B cell (primary cell): ENCODE results near the gene ZFX. TPM values are rescaled to one million over a fixed set of nuclear protein-coding genes. Genes with fewer than 3 reads are reported as not detected.

Experiments used
- ATAC-seq: fragments of 200-7000 bp; cut with Tn5 transposase; one replicate; pipeline ENCODE4 v1.10.0; 2021; ENCODE audit warnings: low read depth, mild to moderate bottlenecking, moderate number of reproducible peaks, moderate library complexity
- CTCF ChIA-PET: fragments of 350-600 bp; sonication (Branson Sonifier 250); formaldehyde crosslinking; loops from one replicate; lab custom pipeline; 2021; ENCODE audit warnings: antibody characterized with exemption, inconsistent platforms; lab: Charles Lee
- POLR2A ChIA-PET: fragments of 350-600 bp; sonication (Branson Sonifier 250); formaldehyde crosslinking; loops from one replicate; lab custom pipeline; 2021; ENCODE audit warnings: antibody characterized with exemption; lab: Charles Lee
- DNase-seq: peaks from one replicate; pipeline ENCODE4 v3.0.0; 2013
- H2AFZ ChIP-seq: 2 replicates; pipeline ENCODE4 v1.6.1; 2012; ENCODE audit warnings: mild to moderate bottlenecking, low read depth, low read length; ENCODE audit not compliant: insufficient read depth, poor library complexity, severe bottlenecking
- H3K27ac ChIP-seq, 2 donors: 1 replicate in 1 of 2; 2 replicates in 1 of 2; pipeline ENCODE4 v1.5.1; 2012 to 2013; ENCODE audit warnings: low read length in 2 of 2, mild to moderate bottlenecking in 2 of 2, moderate library complexity in 1 of 2
- H3K27me3 ChIP-seq, 4 experiments: fragments of 200-600 bp in 1 of 4; sonication (generic) in 1 of 4; replicated peaks in 1 of 4; 1 replicate in 2 of 4; 2 replicates in 2 of 4; pipeline versions ENCODE4 v1.6.1 to v1.7.0; 2013 to 2016; ENCODE audit warnings: low read length in 3 of 4, mild to moderate bottlenecking in 2 of 4, mixed read lengths in 1 of 4, moderate library complexity in 1 of 4; ENCODE audit not compliant: insufficient read depth in 4 of 4, control insufficient read depth in 3 of 4; ENCODE audit errors: control extremely low read depth in 1 of 4
- H3K36me3 ChIP-seq, 2 experiments: replicated peaks in 1 of 2; 1 replicate in 1 of 2; 2 replicates in 1 of 2; pipeline versions ENCODE4 v1.6.1 to v1.7.1; 2013; ENCODE audit warnings: low read length in 1 of 2; ENCODE audit not compliant: insufficient read depth in 2 of 2, control insufficient read depth in 1 of 2; ENCODE audit errors: control extremely low read depth in 1 of 2, extremely low read depth in 1 of 2
- H3K4me1 ChIP-seq, 2 donors: fragments of 200-600 bp in 1 of 2; sonication (generic) in 1 of 2; 1 replicate in 1 of 2; 2 replicates in 1 of 2; pipeline versions ENCODE4 v1.5.1 to v1.6.1; 2013 to 2017; ENCODE audit warnings: low read length in 2 of 2; ENCODE audit not compliant: control insufficient read depth in 2 of 2, insufficient read depth in 2 of 2
- H3K4me2 ChIP-seq: replicated peaks from 2 replicates; pipeline ENCODE3; 2012; ENCODE audit warnings: mild to moderate bottlenecking, low read depth, low read length; ENCODE audit not compliant: poor library complexity, severe bottlenecking
- H3K4me3 ChIP-seq, 5 experiments: fragments of 200-600 bp in 1 of 5; sonication (generic) in 1 of 5; 1 replicate in 3 of 5; 2 replicates in 2 of 5; pipeline versions ENCODE4 v1.5.1 to v1.7.0; 2011 to 2016; ENCODE audit warnings: low read length in 4 of 5, mild to moderate bottlenecking in 4 of 5, low read depth in 2 of 5, control low read depth in 1 of 5, moderate library complexity in 1 of 5; ENCODE audit not compliant: insufficient read depth in 1 of 5; ENCODE audit errors: control extremely low read depth in 1 of 5, extremely low read depth in 1 of 5
- H3K79me2 ChIP-seq: fragments of 200-600 bp; sonication (generic); one replicate; pipeline ENCODE4 v1.6.0; 2016; ENCODE audit warnings: low read length; ENCODE audit not compliant: control insufficient read depth, insufficient read depth
- H3K9ac ChIP-seq: fragments of 200-600 bp; sonication (generic); 2 replicates; pipeline ENCODE4 v1.6.1; 2017; ENCODE audit warnings: mild to moderate bottlenecking, low read length, moderate library complexity
- H3K9me3 ChIP-seq, 3 donors: one replicate each; pipeline versions ENCODE4 v1.6.1 to v1.7.1; 2013; ENCODE audit warnings: low read length in 2 of 3; ENCODE audit not compliant: control insufficient read depth in 2 of 3, insufficient read depth in 1 of 3; ENCODE audit errors: control extremely low read depth in 1 of 3
- H4K20me1 ChIP-seq: 2 replicates; pipeline ENCODE4 v1.6.0; 2012; ENCODE audit warnings: mild to moderate bottlenecking, low read length; ENCODE audit not compliant: insufficient read depth, control insufficient read depth, poor library complexity, severe bottlenecking
- H3K27ac Mint-ChIP-seq: one replicate; pipeline ENCODE4 v1.8.0; 2021; ENCODE audit warnings: mixed read lengths
- H3K27me3 Mint-ChIP-seq: one replicate; pipeline ENCODE4 v1.8.0; 2021; ENCODE audit warnings: mixed read lengths
- H3K4me1 Mint-ChIP-seq: one replicate; pipeline ENCODE4 v1.8.0; 2021; ENCODE audit warnings: mixed read lengths
- H3K4me3 Mint-ChIP-seq: one replicate; pipeline ENCODE4 v1.8.0; 2021; ENCODE audit warnings: mixed read lengths
- H3K9me3 Mint-ChIP-seq: one replicate; pipeline ENCODE4 v1.8.0; 2022; ENCODE audit warnings: mixed read lengths; ENCODE audit not compliant: insufficient read depth
- CTCF ChIP-seq: fragments of 200-600 bp; IDR thresholded peaks from one replicate; pipeline ENCODE4 v1.8.0; 2022; ENCODE audit warnings: antibody characterized with exemption, mild to moderate bottlenecking
- EZH2 ChIP-seq: IDR thresholded peaks from 2 replicates; pipeline ENCODE4 v1.6.1; 2012; ENCODE audit warnings: borderline replicate concordance, low read depth, mild to moderate bottlenecking, moderate library complexity, low read length; ENCODE audit not compliant: insufficient read depth, poor library complexity, severe bottlenecking
- WGBS: methylation state at CpG from one replicate; pipeline ENCODE4 v1.1.5; 2013; ENCODE audit warnings: missing lambda C conversion rate; ENCODE audit not compliant: insufficient coverage; 5-methylcytosine and 5-hydroxymethylcytosine counted together
- intact Hi-C: fragments of 100-400 bp; cut with micrococcal nuclease; formaldehyde crosslinking; loops from one replicate; pipeline ENCODE4 v1.10.0; 2022
- polyA plus RNA-seq: library from polyadenylated mRNA; depleted of rRNA; stranded (reverse); fragments of >200 nt; gene quantifications from 2 replicates; pipeline ENCODE4 v1.2.3, GENCODE V29; 2012
- total RNA-seq, 2 donors: library from RNA; stranded (reverse); fragments of 120-200 nt in 1 of 2; gene quantifications; 1 replicate in 1 of 2; 2 replicates in 1 of 2; pipeline versions ENCODE4 v1.2.3 to v1.2.4, GENCODE V29; 2013 to 2022

The ZFX gene
- total and polyA plus RNA-seq, 2 donors (not counting 1 experiment from before 2014, with no cell fraction given): 31.3 to 81.8 TPM

GRCh38 chrX:24248042-24248441 is 98.5 kb downstream of the ZFX start:
- H4K20me1 ChIP-seq: no peaks in the 10 kb centered on the region
- TF ChIP-seq EZH2 (no peak), CTCF (no peak)
- H3K4me3 ChIP-seq: no peak overlapping the region
- H2AFZ ChIP-seq: no peak overlapping the region
- H3K4me1 ChIP-seq: no peaks in the 10 kb centered on the region
- H3K27ac ChIP-seq: no peak overlapping the region
- no peaks in the 10 kb centered on the region for H3K36me3 ChIP-seq
- no peak overlapping the region for H3K4me3 Mint-ChIP-seq
- H3K27me3 ChIP-seq: no peaks in the 10 kb centered on the region
- H3K27ac Mint-ChIP-seq: no peak overlapping the region
- H3K9me3 ChIP-seq: no peaks in the 10 kb centered on the region
- H3K79me2 ChIP-seq: no peaks in the 10 kb centered on the region
- H3K9me3 Mint-ChIP-seq: no peaks in the 10 kb centered on the region
- peaks cover 6% of the 10 kb centered on the region for H3K27me3 Mint-ChIP-seq
- no peak for DNase-seq
- intact Hi-C loops: loop anchor here (10.0 kb wide), 1 partner anchor 553 kb away; no protein-coding TSS in a partner anchor
- no peak overlapping the region for H3K9ac ChIP-seq
- 71% methylated on average over 1 of the region's 4 CpGs for WGBS
- H3K4me2 ChIP-seq: no peak overlapping the region
- peaks cover 5% of the 10 kb centered on the region for H3K4me1 Mint-ChIP-seq
- ChIA-PET CTCF (no interaction called here), POLR2A (no interaction called here)
- no peak for ATAC-seq

GRCh38 chrX:24253030-24253429 is 103.5 kb downstream of the ZFX start:
- no peak overlapping the region for H2AFZ ChIP-seq
- Mint-ChIP-seq H3K27me3 (peaks cover 9% of the 10 kb centered on the region), H3K4me3 (no peak overlapping the region), H3K9me3 (no peaks in the 10 kb centered on the region), H3K27ac (no peak overlapping the region), H3K4me1 (no peaks in the 10 kb centered on the region)
- no peaks in the 10 kb centered on the region for H3K9me3 ChIP-seq
- H3K36me3 ChIP-seq: no peaks in the 10 kb centered on the region
- no peak for DNase-seq
- no peaks in the 10 kb centered on the region for H3K79me2 ChIP-seq
- no peak overlapping the region for H3K4me2 ChIP-seq
- ATAC-seq: no peak
- TF ChIP-seq EZH2 (no peak), CTCF (no peak)
- WGBS: no CpG with 5 or more reads among the region's 3 CpGs
- CTCF ChIA-PET: no interaction called here
- POLR2A ChIA-PET: no interaction called here
- H3K9ac ChIP-seq: no peak overlapping the region
- no peaks in the 10 kb centered on the region for H4K20me1 ChIP-seq
- intact Hi-C loops: no loop called here
- H3K27ac ChIP-seq: no peak overlapping the region
- no peak overlapping the region for H3K4me3 ChIP-seq
- no peaks in the 10 kb centered on the region for H3K4me1 ChIP-seq
- no peaks in the 10 kb centered on the region for H3K27me3 ChIP-seq
